Renal cortical epithelial cell (primary cell): ENCODE results near the gene NHEJ1. TPM values are rescaled to one million over a fixed set of nuclear protein-coding genes. Genes with fewer than 3 reads are reported as not detected.

Experiments
- DNase-seq: peaks from one replicate; pipeline ENCODE4 v3.0.0-alpha.2; 2011; ENCODE audit warnings: low read depth
- total RNA-seq: library from RNA; depleted of rRNA; stranded (reverse); fragments of >200 nt; gene quantifications from 2 replicates; pipeline ENCODE4 v1.2.3, GENCODE V29; 2014

The NHEJ1 gene
- total RNA-seq, 1 donor from 2014 or later = 24.6 TPM

- no peak for DNase-seq
Measured at GRCh38 chr2:219167997-219168396, 7.4 kb upstream of the NHEJ1 start.

GRCh38 chr2:219165058-219165911 lies 4.7 kb upstream of the NHEJ1 start:
- DNase-seq = no peak

GRCh38 chr2:219163156-219163555 lies 2.5 kb upstream of the NHEJ1 start:
- no peak for DNase-seq

DNA sequence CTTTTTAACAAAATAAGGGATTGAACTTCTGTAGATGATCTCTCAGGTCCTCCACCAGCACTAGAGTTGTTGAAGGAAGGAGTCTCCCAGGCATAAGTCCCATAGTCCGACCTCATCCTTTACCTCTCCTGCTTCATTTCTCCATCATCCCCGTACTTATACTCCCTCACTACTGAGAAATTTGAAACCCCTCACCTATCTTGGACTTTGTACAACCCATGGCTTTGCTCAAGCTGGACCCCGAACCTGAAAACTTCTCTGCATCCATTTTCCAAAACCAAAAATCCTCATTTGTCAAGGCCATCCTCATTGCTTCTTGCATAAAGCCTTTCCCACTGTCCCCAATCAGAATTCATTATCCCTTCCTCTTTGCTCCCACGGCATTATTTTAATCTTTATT lies 482 bp upstream of the NHEJ1 start:
- DNase-seq = no peak

DNA sequence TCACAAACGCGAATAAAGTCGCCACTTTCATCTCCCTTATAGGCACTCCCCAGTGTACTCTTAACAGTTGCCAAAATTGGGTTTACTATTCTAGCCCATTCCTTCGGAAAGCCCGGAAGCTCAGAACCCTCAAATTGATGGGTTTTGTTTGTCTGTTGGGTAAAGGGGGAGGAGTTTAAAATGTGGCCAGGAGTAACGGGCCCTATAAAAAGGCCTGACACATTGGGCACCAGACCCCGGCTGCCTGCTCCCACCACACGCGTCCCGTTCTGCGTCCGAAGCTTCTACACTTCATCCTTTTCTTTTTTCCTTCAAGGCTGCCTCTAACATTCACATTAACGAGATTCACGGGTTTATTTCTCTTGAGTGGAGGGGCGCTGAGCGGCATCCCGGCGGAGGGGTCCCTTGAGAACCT lies 837 bp downstream of the NHEJ1 start:
- DNase-seq = no peak

DNA sequence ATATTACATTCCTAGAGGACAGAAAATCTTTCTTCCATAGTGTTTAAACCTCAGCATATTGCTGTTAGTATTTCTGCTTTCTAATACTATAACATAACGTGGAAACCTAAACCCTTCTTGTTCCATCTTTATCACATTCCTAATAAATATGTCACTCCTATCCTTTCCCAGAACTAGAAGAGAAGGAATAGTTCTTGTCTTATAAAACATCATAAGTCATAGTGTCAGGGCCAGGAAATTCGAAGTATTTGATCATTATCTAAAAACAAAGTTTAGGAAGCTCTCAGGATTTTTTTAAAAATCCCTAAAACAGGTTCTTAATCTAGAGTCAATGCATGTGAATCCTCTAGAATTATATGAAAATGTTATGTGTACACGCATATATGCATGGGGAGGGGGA lies 2.0 kb downstream of the NHEJ1 start:
- DNase-seq = no peak

- no peak for DNase-seq
Measured at GRCh38 chr2:219158025-219158424, 2.6 kb downstream of the NHEJ1 start.

GRCh38 chr2:219157396-219157795 lies 3.2 kb downstream of the NHEJ1 start:
- DNase-seq = no peak

DNA sequence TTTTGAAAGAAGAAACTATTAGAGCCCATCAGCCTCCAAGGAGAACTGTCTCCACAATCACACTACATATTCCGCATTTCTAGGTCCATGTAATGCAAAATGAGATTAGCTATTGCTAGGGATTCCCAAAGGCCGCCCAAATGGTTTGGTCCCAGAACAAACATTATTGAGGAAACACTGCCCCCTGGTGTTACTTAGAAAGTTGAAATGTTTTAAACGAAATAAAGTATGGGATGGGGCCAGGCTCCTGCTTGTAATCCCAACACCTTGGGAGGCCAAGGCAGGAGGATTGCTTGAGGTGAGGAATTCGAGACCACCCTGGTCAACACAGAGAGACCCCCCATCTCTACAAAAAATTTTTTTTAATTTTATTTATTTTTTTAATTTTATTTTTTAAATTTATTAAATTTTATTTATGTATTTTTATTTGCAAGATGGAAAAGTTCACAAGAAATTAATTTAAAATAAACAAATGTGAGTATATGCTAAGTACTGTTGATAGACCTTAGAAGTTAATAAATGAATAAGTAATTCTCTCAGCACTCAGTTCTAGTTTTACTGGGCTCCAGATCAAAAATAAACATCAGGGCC lies 5.5 kb downstream of the NHEJ1 start:
- DNase-seq = peak; percentile 70

- peak; percentile 62 for DNase-seq
Measured at GRCh38 chr2:219149667-219150066, 10.9 kb downstream of the NHEJ1 start.

DNA sequence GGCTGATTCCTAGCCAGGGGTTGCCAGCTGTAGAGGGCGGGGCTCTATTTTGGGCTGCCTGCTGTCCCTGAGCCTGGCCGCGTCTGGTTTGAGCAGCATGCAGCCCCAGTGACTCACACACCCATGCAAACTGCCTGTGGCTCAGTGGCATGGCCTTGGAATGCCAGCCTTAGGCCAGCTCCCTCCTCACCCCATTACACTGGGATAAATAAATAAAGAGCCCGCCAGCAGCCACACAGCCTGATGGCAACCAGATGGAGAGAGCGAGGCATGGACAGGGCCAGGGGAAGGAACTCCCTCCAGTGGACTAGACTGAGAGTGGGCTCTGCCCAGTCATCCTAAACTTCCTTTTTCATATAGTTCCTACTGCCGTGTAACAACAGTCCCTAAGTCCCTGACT lies 18.3 kb downstream of the NHEJ1 start:
- DNase-seq = peak; percentile 94

DNA sequence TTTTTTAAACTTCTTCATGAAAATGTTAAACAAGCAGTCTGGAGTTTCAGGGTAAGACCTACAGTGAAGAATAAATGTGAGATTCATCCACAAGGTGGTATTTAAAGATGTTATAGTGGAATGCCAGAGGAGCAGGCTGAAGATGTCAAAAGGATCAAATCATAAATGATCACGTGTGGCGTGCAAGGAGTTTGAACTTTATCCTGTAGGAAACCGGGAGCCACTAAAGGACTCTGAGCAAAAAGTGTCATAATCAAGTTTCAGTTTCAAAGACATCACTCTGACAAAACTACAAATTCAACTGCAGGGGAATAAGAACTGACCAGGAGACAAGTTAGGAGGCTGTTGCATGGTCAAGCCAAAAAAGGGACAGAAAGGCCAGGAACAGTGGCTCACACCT lies 19.9 kb downstream of the NHEJ1 start:
- DNase-seq = no peak

GRCh38 chr2:219133976-219134375 lies 26.6 kb downstream of the NHEJ1 start:
- no peak for DNase-seq

DNA sequence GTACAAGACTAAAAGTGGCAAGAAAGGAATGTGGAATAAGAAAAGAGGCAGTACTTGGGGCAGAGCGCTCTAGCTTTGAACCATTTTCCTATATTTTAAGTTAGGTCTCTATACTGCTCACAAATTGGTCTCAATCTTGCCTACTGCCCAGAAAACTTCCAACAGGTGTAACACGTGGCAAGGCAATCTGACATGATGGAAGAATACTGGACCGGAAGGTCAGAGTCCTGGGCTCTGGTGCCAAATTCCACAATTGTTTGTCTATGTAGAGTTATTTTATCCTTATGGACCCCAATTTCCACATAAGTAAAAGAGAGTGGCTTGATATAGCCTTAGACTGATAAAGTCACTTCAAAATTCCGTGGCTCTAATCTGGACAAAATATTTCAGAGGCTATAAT lies 28.9 kb downstream of the NHEJ1 start:
- no peak for DNase-seq

- no peak for DNase-seq
Measured at GRCh38 chr2:219131327-219131726, 29.3 kb downstream of the NHEJ1 start.

GRCh38 chr2:219129589-219129988 lies 31.0 kb downstream of the NHEJ1 start:
- DNase-seq = no peak

- no peak for DNase-seq
Measured at GRCh38 chr2:219128396-219128795, 32.2 kb downstream of the NHEJ1 start.

- no peak for DNase-seq
Measured at GRCh38 chr2:219127037-219127635, 33.5 kb downstream of the NHEJ1 start.

GRCh38 chr2:219126555-219126954 lies 34.1 kb downstream of the NHEJ1 start:
- DNase-seq = peak; percentile 78

DNA sequence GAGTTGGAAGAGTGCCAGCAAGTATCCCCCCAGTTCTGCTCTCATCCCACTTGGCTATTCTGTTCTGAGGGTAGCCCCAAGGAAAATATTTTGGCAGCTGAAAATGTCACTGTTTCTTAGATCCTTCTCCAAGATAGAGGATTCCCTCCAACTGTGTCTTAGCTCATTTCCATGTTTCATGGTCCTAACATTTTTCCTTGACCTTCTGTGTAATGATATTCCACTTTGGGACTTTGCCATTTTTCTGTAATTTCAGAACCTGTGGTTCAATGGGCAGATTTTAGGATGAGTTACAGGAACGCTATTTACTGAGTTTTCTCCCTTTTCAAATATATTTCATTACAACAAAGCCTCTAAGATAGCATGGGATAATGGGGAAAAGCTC lies 34.7 kb downstream of the NHEJ1 start:
- DNase-seq = no peak

- DNase-seq = peak; percentile 97
Measured at GRCh38 chr2:219125225-219125885, 35.3 kb downstream of the NHEJ1 start.

- no peak for DNase-seq
Measured at GRCh38 chr2:219124381-219125110, 36.1 kb downstream of the NHEJ1 start.
